ENCODE data around the gene ITPR2.

DNA sequence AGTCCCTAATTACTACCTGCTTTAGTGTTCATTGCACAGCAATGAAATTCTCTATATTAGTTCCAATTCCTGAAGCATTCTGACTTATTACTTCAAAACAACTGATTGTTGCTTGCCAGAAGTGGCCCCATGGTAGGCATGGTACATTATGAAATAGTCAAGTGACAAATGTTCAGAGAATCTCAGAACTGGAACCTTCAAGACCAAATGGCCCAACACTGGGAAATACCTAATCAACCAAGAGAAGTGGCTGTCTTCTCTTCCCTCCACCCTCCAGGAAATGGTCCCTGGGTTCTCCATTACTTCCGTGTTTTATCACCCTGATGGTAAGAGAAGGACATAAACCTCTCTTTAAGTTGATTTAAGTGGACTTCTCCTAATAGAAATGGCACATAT lies 49.9 kb downstream of the ITPR2 start:
- TF ChIP-seq RFX5 (IDR thresholded peaks at IDR 0.05; ENCODE audit: low read depth, low read length) (no peak), KLF15 (CRISPR knock-in tag; IDR thresholded peaks at IDR 0.05; ENCODE audit: borderline replicate concordance) (no peak), ZNF33B (CRISPR knock-in tag; IDR thresholded peaks at IDR 0.05) (no peak), ZBTB42 (CRISPR knock-in tag; IDR thresholded peaks at IDR 0.05) (no peak), ZC3H4 (CRISPR knock-in tag; IDR thresholded peaks at IDR 0.05; ENCODE audit: borderline replicate concordance) (no peak), POLR2AphosphoS5 (IDR thresholded peaks at IDR 0.05; ENCODE audit: low read depth, low read length) (no peak), RBFOX2 (IDR thresholded peaks at IDR 0.05; ENCODE audit: low read depth, low read length) (no peak), FOXM1 (CRISPR knock-in tag; IDR thresholded peaks at IDR 0.05) (no peak), ZNF207 (IDR thresholded peaks at IDR 0.05; ENCODE audit: borderline replicate concordance) (no peak)
- TF ChIP-seq, protein P1, sequence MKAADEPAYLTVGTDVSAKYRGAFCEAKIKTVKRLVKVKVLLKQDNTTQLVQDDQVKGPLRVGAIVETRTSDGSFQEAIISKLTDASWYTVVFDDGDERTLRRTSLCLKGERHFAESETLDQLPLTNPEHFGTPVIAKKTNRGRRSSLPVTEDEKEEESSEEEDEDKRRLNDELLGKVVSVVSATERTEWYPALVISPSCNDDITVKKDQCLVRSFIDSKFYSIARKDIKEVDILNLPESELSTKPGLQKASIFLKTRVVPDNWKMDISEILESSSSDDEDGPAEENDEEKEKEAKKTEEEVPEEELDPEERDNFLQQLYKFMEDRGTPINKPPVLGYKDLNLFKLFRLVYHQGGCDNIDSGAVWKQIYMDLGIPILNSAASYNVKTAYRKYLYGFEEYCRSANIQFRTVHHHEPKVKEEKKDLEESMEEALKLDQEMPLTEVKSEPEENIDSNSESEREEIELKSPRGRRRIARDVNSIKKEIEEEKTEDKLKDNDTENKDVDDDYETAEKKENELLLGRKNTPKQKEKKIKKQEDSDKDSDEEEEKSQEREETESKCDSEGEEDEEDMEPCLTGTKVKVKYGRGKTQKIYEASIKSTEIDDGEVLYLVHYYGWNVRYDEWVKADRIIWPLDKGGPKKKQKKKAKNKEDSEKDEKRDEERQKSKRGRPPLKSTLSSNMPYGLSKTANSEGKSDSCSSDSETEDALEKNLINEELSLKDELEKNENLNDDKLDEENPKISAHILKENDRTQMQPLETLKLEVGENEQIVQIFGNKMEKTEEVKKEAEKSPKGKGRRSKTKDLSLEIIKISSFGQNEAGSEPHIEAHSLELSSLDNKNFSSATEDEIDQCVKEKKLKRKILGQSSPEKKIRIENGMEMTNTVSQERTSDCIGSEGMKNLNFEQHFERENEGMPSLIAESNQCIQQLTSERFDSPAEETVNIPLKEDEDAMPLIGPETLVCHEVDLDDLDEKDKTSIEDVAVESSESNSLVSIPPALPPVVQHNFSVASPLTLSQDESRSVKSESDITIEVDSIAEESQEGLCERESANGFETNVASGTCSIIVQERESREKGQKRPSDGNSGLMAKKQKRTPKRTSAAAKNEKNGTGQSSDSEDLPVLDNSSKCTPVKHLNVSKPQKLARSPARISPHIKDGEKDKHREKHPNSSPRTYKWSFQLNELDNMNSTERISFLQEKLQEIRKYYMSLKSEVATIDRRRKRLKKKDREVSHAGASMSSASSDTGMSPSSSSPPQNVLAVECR (CRISPR knock-in tag; IDR thresholded peaks at IDR 0.05; ENCODE audit: borderline replicate concordance): no peak
- TF ChIP-seq, protein P2, sequence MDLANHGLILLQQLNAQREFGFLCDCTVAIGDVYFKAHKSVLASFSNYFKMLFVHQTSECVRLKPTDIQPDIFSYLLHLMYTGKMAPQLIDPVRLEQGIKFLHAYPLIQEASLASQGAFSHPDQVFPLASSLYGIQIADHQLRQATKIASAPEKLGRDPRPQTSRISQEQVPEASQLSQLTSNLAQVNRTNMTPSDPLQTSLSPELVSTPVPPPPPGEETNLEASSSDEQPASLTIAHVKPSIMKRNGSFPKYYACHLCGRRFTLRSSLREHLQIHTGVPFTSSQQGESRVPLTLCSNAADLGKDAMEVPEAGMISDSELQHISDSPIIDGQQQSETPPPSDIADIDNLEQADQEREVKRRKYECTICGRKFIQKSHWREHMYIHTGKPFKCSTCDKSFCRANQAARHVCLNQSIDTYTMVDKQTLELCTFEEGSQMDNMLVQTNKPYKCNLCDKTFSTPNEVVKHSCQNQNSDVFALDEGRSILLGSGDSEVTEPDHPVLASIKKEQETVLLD (CRISPR knock-in tag; IDR thresholded peaks at IDR 0.05; ENCODE audit: low read depth): no peak
- TF ChIP-seq, protein P3, sequence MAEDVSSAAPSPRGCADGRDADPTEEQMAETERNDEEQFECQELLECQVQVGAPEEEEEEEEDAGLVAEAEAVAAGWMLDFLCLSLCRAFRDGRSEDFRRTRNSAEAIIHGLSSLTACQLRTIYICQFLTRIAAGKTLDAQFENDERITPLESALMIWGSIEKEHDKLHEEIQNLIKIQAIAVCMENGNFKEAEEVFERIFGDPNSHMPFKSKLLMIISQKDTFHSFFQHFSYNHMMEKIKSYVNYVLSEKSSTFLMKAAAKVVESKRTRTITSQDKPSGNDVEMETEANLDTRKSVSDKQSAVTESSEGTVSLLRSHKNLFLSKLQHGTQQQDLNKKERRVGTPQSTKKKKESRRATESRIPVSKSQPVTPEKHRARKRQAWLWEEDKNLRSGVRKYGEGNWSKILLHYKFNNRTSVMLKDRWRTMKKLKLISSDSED (CRISPR knock-in tag; IDR thresholded peaks at IDR 0.05): no peak
- TF ChIP-seq, protein P4, sequence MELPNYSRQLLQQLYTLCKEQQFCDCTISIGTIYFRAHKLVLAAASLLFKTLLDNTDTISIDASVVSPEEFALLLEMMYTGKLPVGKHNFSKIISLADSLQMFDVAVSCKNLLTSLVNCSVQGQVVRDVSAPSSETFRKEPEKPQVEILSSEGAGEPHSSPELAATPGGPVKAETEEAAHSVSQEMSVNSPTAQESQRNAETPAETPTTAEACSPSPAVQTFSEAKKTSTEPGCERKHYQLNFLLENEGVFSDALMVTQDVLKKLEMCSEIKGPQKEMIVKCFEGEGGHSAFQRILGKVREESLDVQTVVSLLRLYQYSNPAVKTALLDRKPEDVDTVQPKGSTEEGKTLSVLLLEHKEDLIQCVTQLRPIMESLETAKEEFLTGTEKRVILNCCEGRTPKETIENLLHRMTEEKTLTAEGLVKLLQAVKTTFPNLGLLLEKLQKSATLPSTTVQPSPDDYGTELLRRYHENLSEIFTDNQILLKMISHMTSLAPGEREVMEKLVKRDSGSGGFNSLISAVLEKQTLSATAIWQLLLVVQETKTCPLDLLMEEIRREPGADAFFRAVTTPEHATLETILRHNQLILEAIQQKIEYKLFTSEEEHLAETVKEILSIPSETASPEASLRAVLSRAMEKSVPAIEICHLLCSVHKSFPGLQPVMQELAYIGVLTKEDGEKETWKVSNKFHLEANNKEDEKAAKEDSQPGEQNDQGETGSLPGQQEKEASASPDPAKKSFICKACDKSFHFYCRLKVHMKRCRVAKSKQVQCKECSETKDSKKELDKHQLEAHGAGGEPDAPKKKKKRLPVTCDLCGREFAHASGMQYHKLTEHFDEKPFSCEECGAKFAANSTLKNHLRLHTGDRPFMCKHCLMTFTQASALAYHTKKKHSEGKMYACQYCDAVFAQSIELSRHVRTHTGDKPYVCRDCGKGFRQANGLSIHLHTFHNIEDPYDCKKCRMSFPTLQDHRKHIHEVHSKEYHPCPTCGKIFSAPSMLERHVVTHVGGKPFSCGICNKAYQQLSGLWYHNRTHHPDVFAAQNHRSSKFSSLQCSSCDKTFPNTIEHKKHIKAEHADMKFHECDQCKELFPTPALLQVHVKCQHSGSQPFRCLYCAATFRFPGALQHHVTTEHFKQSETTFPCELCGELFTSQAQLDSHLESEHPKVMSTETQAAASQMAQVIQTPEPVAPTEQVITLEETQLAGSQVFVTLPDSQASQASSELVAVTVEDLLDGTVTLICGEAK (IDR thresholded peaks at IDR 0.05): no peak
- TF ChIP-seq, protein P4 (CRISPR knock-in tag; IDR thresholded peaks at IDR 0.05): no peak
